Measurements from ENCODE around the gene AP1G2. TPM values are rescaled to one million over a fixed set of nuclear protein-coding genes. Genes with fewer than 3 reads are reported as not detected.
A peak's percentile ranks its signal among the peaks of the same experiment; 100 is the strongest.

The AP1G2 gene
- total and polyA plus RNA-seq, 2 of the 4 experiments (the other 2 are of a cell fraction): 2.9 to 19.2 TPM

- Histone ChIP-seq H3K9me3 (ENCODE audit: control insufficient read depth, insufficient read depth, low read length) (no peaks in the 10 kb centered on the region), H3K14ac (replicated peaks; ENCODE audit: low read depth, low read length) (no peak overlapping the region), H3K79me1 (ENCODE audit: low read depth in 1 of 2, low read length in 2 of 2) (no peaks in the 10 kb centered on the region), H3K4me1 (ENCODE audit: control insufficient read depth, insufficient read depth, low read length) (no peaks in the 10 kb centered on the region), H3K18ac (ENCODE audit: low read depth, low read length) (no peak overlapping the region), H2AFZ (replicated peaks; ENCODE audit: low read length, poor library complexity) (no peak overlapping the region), H4K8ac (ENCODE audit: low read depth in 2 of 2, low read length in 2 of 2) (no peak overlapping the region), H2BK20ac (ENCODE audit: low read depth, low read length) (no peak overlapping the region), H4K91ac (ENCODE audit: insufficient read depth, low read depth, low read length) (no peak overlapping the region), H3K23ac (ENCODE audit: low read depth, low read length) (no peak overlapping the region), H3K56ac (ENCODE audit: extremely low read depth, insufficient read depth, low read length) (no peak overlapping the region), H3K4me2 (ENCODE audit: low read depth, low read length) (no peak overlapping the region), H4K5ac (ENCODE audit: low read depth, low read length) (no peak overlapping the region), H4K20me1 (ENCODE audit: insufficient read depth, low read length) (no peaks in the 10 kb centered on the region), H3K4ac (ENCODE audit: low read depth, low read length) (no peak overlapping the region), H3K9me1 (ENCODE audit: insufficient read depth, low read length) (no peaks in the 10 kb centered on the region), H2AK9ac (replicated peaks; ENCODE audit: low read depth, low read length, poor library complexity) (no peak overlapping the region), H2BK15ac (ENCODE audit: low read depth, low read length) (no peak overlapping the region), H3K9ac (ENCODE audit: low read depth, low read length) (no peak overlapping the region), H2BK5ac (ENCODE audit: low read depth, low read length, poor library complexity, severe bottlenecking) (no peak overlapping the region), H3K36me3 (ENCODE audit: control insufficient read depth, insufficient read depth, low read length) (no peaks in the 10 kb centered on the region), H3K4me3 (ENCODE audit: insufficient read depth, low read depth, low read length) (no peak overlapping the region), H3K27ac (ENCODE audit: insufficient read depth, low read length) (no peak overlapping the region), H3K27me3 (ENCODE audit: control insufficient read depth, insufficient read depth, low read length) (no peaks in the 10 kb centered on the region), H2BK120ac (ENCODE audit: low read depth, low read length) (no peak overlapping the region), H2AK5ac (ENCODE audit: low read depth, low read length) (no peak overlapping the region)
- dilution Hi-C loops (cut with HindIII; ENCODE audit: low sequenced_read_pairs, unreplicated experiment): no loop called here
- intact Hi-C loops (cut with micrococcal nuclease): no loop called here
- no peak for TF ChIP-seq MAZ (IDR thresholded peaks at IDR 0.05; ENCODE audit: borderline replicate concordance, low read depth, low read length)
- 0 out of 2 replicates have a peak, but pooled peaks have one; percentile 13 for TF ChIP-seq CTCF (conservative IDR thresholded peaks at IDR 0.05; ENCODE audit: low read depth, low read length)
- no peak for TF ChIP-seq POLR2A (IDR thresholded peaks at IDR 0.05; ENCODE audit: low read depth, low read length)
- TF ChIP-seq MAFK (IDR thresholded peaks at IDR 0.05; ENCODE audit: low read depth, low read length): no peak
- ATAC-seq (ENCODE audit: low read depth) (no peak), DNase-seq (no peak)
- WGBS, 2 experiments (ENCODE audit: extremely low coverage in 2 of 2, insufficient read length in 1 of 2): 20% methylated on average over 1 of the region's 1 CpG; no CpG with 5 or more reads in 1 of the 2 experiments
- POLR2A ChIA-PET (ENCODE audit: unreplicated experiment): no interaction called here
- CTCF ChIA-PET: interaction anchor here (1.2 kb wide), 1 partner anchor 19 kb away, joined by 3 read pairs; no protein-coding TSS in a partner anchor
- BruUV-seq (replicated peaks): no TSS peak
- in situ Hi-C loops (cut with MboI; ENCODE audit: low sequenced_read_pairs): no loop called here
Measured at GRCh38 chr14:23528555-23528954, 39.0 kb downstream of the AP1G2 start.

All from IMR-90 (cell line).